Measurements from ENCODE around the gene PLTP.

Gene PLTP

DNA sequence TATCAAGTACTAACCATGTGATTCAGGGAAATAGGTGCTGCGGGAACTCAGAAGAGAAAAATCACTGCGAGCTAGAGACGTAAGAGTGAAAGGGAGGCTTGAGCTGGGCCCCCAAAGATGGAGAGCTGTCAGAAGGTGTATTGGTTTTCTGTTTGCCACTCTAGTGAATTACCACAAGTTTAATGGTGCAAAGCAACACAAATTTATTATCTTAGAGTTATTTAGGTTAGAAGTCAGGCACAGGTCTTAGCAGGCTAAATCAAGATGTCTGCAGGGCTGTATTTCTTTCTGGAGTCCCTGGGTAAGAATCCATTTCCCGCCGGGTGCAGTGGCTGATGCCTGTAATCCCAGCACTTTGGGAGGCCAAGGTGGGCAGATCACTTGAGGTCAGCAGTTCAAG is 52.0 kb downstream of the PLTP start:
- H3K27me3 ChIP-seq (ENCODE audit: control insufficient read depth in 2 of 2, insufficient read depth in 2 of 2, low read length in 2 of 2): no peaks in the 10 kb centered on the region
- no peaks in the 10 kb centered on the region for H3K9me3 ChIP-seq (ENCODE audit: control insufficient read depth in 2 of 2, low read length in 2 of 2)
- H3K4me3 ChIP-seq (ENCODE audit: low read length in 2 of 2): no peak overlapping the region
- H3K36me3 ChIP-seq (ENCODE audit: control insufficient read depth in 2 of 2, insufficient read depth in 2 of 2, low read length in 2 of 2): peaks cover 0 to 2% of the 10 kb centered on the region in 2 donors
- H3K4me1 ChIP-seq (ENCODE audit: control insufficient read depth in 2 of 2, insufficient read depth in 2 of 2, low read length in 2 of 2): peaks cover 24 to 27% of the 10 kb centered on the region in 2 donors
- no peak overlapping the region for H3K27ac ChIP-seq (ENCODE audit: low read depth in 2 of 2, low read length in 2 of 2)
- H3K9ac ChIP-seq (ENCODE audit: low read depth in 1 of 2, low read length in 2 of 2): no peak overlapping the region

DNA sequence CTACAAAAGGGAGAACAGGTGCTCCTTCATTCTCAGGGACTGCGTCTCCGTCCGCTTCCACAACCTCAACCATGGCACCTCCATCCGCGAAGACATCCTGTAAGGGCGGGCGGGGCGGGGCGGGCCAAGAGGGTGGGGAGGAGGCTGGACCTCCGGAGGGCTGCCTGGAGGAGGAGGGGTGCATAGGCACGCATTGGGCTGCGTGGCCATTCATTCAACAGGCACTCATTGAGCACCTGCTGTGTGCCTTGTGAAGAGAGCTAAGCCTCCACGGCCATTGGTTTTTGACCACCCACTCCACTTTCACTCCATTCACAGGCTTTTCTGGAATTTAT is 54.1 kb downstream of the PLTP start:
- Histone ChIP-seq H3K36me3 (ENCODE audit: control insufficient read depth in 2 of 2, insufficient read depth in 2 of 2, low read length in 2 of 2) (peaks cover 2 to 11% of the 10 kb centered on the region in 2 donors), H3K27ac (ENCODE audit: low read depth in 2 of 2, low read length in 2 of 2) (peak overlapping the region; percentile 83 to 91), H3K4me3 (ENCODE audit: low read length in 2 of 2) (peak overlapping the region; percentile 95 to 96), H3K27me3 (ENCODE audit: control insufficient read depth in 2 of 2, insufficient read depth in 2 of 2, low read length in 2 of 2) (no peaks in the 10 kb centered on the region), H3K9ac (ENCODE audit: low read depth in 1 of 2, low read length in 2 of 2) (peak overlapping the region; percentile 75 to 83), H3K9me3 (ENCODE audit: control insufficient read depth in 2 of 2, low read length in 2 of 2) (no peaks in the 10 kb centered on the region), H3K4me1 (ENCODE audit: control insufficient read depth in 2 of 2, insufficient read depth in 2 of 2, low read length in 2 of 2) (peaks cover 23 to 29% of the 10 kb centered on the region in 2 donors)

DNA sequence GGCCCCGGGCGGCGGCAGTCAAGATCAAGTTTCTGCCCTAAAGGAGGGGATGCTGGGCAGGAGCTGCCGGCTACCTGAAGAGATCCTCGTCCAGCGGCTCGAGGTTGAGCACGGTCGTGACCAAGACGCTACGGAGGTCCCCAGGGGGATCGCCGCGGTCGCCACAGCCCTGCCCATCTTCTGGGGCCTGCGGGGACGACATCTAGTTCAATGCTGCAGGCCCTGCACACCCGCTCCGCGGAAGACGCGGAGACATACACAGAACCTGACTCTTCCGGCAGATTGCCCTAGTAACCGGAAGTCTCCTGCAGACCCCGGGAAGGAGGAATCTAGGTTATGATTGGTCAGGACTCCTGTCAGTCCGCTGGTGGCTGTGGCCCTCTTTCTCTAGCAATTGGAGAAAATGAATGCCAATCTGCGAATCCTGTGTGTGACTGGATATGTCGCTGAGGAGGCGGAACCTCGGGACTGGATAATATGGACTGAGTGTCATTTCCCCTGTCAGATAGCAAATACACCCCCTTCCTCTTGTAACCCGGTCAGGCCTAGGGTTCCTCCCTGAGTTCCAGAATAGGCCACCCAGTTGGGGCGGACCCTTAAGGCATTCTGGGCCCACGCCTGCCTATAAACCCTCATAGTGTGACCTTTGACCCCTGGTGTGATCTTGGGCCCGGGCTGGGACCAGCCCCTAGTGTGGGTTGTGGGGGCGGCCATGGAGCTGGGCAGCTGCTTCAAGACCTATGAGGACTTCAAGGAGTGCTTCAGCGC is 54.7 kb downstream of the PLTP start, which contains the start of the genes ACOT8 and ZSWIM3:
Gene ACOT8, minus strand, starts transcription at position 279 of the 768 bp plus-strand sequence. Its CDS starts 77 bp downstream, at position 202.
Gene ZSWIM3, plus strand, starts transcription at position 501 of the 768 bp plus-strand sequence. Its CDS starts 212 bp downstream, at position 713.
- no peaks in the 10 kb centered on the region for H3K9me3 ChIP-seq (ENCODE audit: control insufficient read depth in 2 of 2, low read length in 2 of 2)
- peak within 1 kb of the TSS; percentile 95 to 96 for H3K4me3 ChIP-seq (ENCODE audit: low read length in 2 of 2)
- H3K27me3 ChIP-seq (ENCODE audit: control insufficient read depth in 2 of 2, insufficient read depth in 2 of 2, low read length in 2 of 2): no peaks in the 10 kb centered on the region
- H3K36me3 ChIP-seq (ENCODE audit: control insufficient read depth in 2 of 2, insufficient read depth in 2 of 2, low read length in 2 of 2): peaks cover 2 to 11% of the 10 kb centered on the region in 2 donors
- H3K27ac ChIP-seq (ENCODE audit: low read depth in 2 of 2, low read length in 2 of 2): peak within 1 kb of the TSS; percentile 83 to 91
- H3K4me1 ChIP-seq (ENCODE audit: control insufficient read depth in 2 of 2, insufficient read depth in 2 of 2, low read length in 2 of 2): peaks cover 23 to 29% of the 10 kb centered on the region in 2 donors
- H3K9ac ChIP-seq (ENCODE audit: low read depth in 1 of 2, low read length in 2 of 2): peak within 1 kb of the TSS; percentile 84 to 91

DNA sequence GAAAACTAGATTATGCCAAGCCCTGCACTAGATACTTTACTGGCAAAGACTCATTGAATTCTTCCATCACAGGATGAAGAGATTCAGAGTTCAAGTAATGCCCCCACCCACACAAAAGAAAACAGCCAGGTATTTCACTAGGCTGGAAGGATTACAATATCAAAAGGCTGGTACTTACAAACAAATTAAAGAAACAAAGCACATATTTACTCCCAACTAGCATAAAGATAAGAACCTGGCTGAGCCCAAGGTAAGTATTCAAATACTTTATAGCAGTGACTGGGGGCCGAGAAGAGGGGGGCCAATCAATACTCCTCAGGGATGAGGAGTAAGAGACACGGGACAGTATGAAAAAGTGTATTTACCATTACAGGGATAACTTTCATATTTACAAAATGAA is 58.5 kb downstream of the PLTP start:
- peaks cover 19 to 20% of the 10 kb centered on the region in 2 donors for H3K36me3 ChIP-seq (ENCODE audit: control insufficient read depth in 2 of 2, insufficient read depth in 2 of 2, low read length in 2 of 2)
- H3K27me3 ChIP-seq (ENCODE audit: control insufficient read depth in 2 of 2, insufficient read depth in 2 of 2, low read length in 2 of 2): no peaks in the 10 kb centered on the region
- no peak overlapping the region for H3K4me3 ChIP-seq (ENCODE audit: low read length in 2 of 2)
- H3K4me1 ChIP-seq (ENCODE audit: control insufficient read depth in 2 of 2, insufficient read depth in 2 of 2, low read length in 2 of 2): peaks cover 16 to 21% of the 10 kb centered on the region in 2 donors
- no peaks in the 10 kb centered on the region for H3K9me3 ChIP-seq (ENCODE audit: control insufficient read depth in 2 of 2, low read length in 2 of 2)
- no peak overlapping the region for H3K27ac ChIP-seq (ENCODE audit: low read depth in 2 of 2, low read length in 2 of 2)
- H3K9ac ChIP-seq (ENCODE audit: low read depth in 1 of 2, low read length in 2 of 2): no peak overlapping the region

DNA sequence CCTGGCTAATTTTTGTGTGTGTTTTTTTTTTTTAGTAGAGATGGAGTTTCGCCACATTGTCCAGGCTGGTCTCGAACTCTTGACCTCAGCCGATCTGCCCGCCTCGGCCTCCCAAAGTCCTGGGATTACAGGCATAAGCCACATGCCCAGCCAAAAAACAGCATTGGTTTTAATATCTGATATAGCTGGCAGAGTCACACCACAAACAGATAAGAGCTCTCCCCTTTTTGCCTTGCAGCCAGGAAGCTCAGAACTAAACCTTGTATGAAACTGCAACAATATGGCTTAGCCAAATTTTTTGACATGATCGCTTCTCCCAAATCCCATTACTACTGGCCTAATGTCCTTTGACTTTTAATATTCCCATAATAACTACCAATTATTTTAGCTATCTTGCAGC is 59.6 kb downstream of the PLTP start:
- no peak overlapping the region for H3K4me3 ChIP-seq (ENCODE audit: low read length in 2 of 2)
- no peaks in the 10 kb centered on the region for H3K9me3 ChIP-seq (ENCODE audit: control insufficient read depth in 2 of 2, low read length in 2 of 2)
- no peaks in the 10 kb centered on the region for H3K27me3 ChIP-seq (ENCODE audit: control insufficient read depth in 2 of 2, insufficient read depth in 2 of 2, low read length in 2 of 2)
- no peak overlapping the region for H3K27ac ChIP-seq (ENCODE audit: low read depth in 2 of 2, low read length in 2 of 2)
- peaks cover 22 to 26% of the 10 kb centered on the region in 2 donors for H3K36me3 ChIP-seq (ENCODE audit: control insufficient read depth in 2 of 2, insufficient read depth in 2 of 2, low read length in 2 of 2)
- peaks cover 11 to 18% of the 10 kb centered on the region in 2 donors for H3K4me1 ChIP-seq (ENCODE audit: control insufficient read depth in 2 of 2, insufficient read depth in 2 of 2, low read length in 2 of 2)
- H3K9ac ChIP-seq (ENCODE audit: low read depth in 1 of 2, low read length in 2 of 2): no peak overlapping the region

DNA sequence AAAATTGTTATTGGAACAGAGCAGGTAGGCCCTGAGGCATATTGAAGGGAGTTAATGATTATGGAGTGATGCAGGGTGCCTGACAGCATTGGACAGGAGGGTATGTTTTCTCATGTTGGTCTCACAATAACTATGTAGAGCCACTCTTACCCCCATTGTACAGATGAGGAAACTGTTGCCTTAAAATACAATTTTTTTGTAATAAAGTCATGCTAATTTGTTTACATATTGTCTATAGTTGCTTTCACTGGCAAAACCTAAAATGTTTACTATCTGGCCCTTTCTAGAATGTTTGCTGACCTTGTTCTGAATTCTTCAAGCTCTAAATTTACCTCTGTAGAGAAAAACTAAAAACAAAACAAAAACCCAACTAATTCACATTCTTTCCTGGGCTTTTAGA is 60.5 kb downstream of the PLTP start:
- no peak overlapping the region for H3K4me3 ChIP-seq (ENCODE audit: low read length in 2 of 2)
- no peak overlapping the region for H3K27ac ChIP-seq (ENCODE audit: low read depth in 2 of 2, low read length in 2 of 2)
- no peak overlapping the region for H3K9ac ChIP-seq (ENCODE audit: low read depth in 1 of 2, low read length in 2 of 2)
- peaks cover 24 to 32% of the 10 kb centered on the region in 2 donors for H3K36me3 ChIP-seq (ENCODE audit: control insufficient read depth in 2 of 2, insufficient read depth in 2 of 2, low read length in 2 of 2)
- no peaks in the 10 kb centered on the region for H3K27me3 ChIP-seq (ENCODE audit: control insufficient read depth in 2 of 2, insufficient read depth in 2 of 2, low read length in 2 of 2)
- H3K4me1 ChIP-seq (ENCODE audit: control insufficient read depth in 2 of 2, insufficient read depth in 2 of 2, low read length in 2 of 2): peaks cover 11 to 15% of the 10 kb centered on the region in 2 donors
- no peaks in the 10 kb centered on the region for H3K9me3 ChIP-seq (ENCODE audit: control insufficient read depth in 2 of 2, low read length in 2 of 2)

DNA sequence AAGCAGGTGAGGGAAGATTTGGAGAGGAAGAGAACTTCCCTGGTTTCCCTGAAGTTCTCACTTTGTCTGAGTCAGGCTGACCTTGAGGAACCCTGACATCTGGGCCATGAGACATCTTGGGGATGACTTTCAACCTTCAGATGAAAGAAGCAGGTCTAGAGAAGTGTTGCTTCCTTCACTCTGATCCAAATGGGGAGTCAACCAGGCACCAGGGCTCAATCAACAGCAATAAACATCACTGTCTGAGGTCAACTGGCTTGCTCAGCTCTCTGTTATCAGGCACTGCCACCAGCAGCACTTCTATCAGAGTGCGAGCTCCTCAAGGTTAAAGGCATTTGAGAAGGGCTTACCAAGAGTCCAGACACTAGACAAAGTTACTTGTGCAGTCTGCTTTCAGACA is 61.0 kb downstream of the PLTP start:
- H3K27ac ChIP-seq (ENCODE audit: low read depth in 2 of 2, low read length in 2 of 2): no peak overlapping the region
- H3K36me3 ChIP-seq (ENCODE audit: control insufficient read depth in 2 of 2, insufficient read depth in 2 of 2, low read length in 2 of 2): peaks cover 29 to 36% of the 10 kb centered on the region in 2 donors
- H3K4me3 ChIP-seq (ENCODE audit: low read length in 2 of 2): no peak overlapping the region
- H3K27me3 ChIP-seq (ENCODE audit: control insufficient read depth in 2 of 2, insufficient read depth in 2 of 2, low read length in 2 of 2): no peaks in the 10 kb centered on the region
- H3K9ac ChIP-seq (ENCODE audit: low read depth in 1 of 2, low read length in 2 of 2): no peak overlapping the region
- H3K9me3 ChIP-seq (ENCODE audit: control insufficient read depth in 2 of 2, low read length in 2 of 2): no peaks in the 10 kb centered on the region
- peaks cover 9 to 10% of the 10 kb centered on the region in 2 donors for H3K4me1 ChIP-seq (ENCODE audit: control insufficient read depth in 2 of 2, insufficient read depth in 2 of 2, low read length in 2 of 2)

DNA sequence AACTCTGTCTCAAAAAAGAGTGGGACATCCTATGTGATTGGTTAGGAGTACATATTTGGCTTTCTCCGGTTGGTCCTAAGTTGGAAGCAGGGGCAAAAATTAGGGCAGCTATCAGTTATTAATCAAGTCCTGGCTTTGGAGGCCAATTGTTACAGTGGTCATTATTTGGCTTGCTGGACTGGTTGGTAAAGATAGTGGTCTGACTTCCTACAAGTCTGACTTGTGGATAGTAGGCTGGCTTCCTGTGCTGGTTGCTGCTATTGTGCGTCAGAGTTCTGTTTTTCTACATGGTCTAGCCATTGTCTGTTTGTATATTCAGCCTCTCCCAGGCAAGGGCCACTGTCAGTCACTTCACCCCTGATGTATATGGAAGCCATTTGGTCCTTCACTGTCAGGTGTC is 61.7 kb downstream of the PLTP start:
- Histone ChIP-seq H3K36me3 (ENCODE audit: control insufficient read depth in 2 of 2, insufficient read depth in 2 of 2, low read length in 2 of 2) (peaks cover 32 to 41% of the 10 kb centered on the region in 2 donors), H3K4me3 (ENCODE audit: low read length in 2 of 2) (no peak overlapping the region)

DNA sequence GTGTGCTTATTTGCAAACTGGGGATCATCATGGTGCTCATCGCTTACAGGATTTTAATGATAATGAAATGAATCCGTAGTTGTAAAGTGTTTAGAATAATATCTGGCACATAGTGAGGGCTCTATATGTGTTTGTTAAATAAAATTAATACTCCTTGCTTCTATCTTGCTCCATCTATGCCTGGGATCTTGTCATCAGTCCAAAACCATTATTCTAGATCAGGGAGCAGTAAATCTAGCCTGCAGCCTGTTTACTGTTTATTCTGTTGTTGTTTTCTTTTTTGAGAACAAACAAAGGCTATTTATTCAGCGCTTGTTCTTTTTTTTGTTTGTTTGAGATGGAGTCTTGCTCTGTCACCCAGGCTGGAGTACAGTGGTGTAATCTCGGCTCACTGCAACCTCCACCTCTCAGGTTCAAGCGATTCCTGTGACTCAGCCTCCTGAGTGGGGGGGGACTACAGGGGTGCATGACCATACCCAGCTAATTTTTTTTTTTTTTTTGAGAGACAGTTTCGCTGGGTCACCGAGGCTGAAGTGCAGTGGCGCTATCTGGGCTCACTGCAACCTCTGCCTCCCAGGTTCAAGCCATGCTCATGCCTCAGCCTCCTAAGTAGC is 62.9 kb downstream of the PLTP start:
- H3K27ac ChIP-seq (ENCODE audit: low read depth in 2 of 2, low read length in 2 of 2): no peak overlapping the region
- H3K4me3 ChIP-seq (ENCODE audit: low read length in 2 of 2): no peak overlapping the region

More for the DNA sequence above, 61.7 kb downstream of the PLTP start:
- Histone ChIP-seq H3K4me1 (ENCODE audit: control insufficient read depth in 2 of 2, insufficient read depth in 2 of 2, low read length in 2 of 2) (peaks cover 6% of the 10 kb centered on the region in 2 donors), H3K9ac (ENCODE audit: low read depth in 1 of 2, low read length in 2 of 2) (no peak overlapping the region), H3K27me3 (ENCODE audit: control insufficient read depth in 2 of 2, insufficient read depth in 2 of 2, low read length in 2 of 2) (no peaks in the 10 kb centered on the region), H3K27ac (ENCODE audit: low read depth in 2 of 2, low read length in 2 of 2) (no peak overlapping the region), H3K9me3 (ENCODE audit: control insufficient read depth in 2 of 2, low read length in 2 of 2) (no peaks in the 10 kb centered on the region)

More for the DNA sequence above, 62.9 kb downstream of the PLTP start:
- no peaks in the 10 kb centered on the region for H3K9me3 ChIP-seq (ENCODE audit: control insufficient read depth in 2 of 2, low read length in 2 of 2)
- H3K9ac ChIP-seq (ENCODE audit: low read depth in 1 of 2, low read length in 2 of 2): no peak overlapping the region
- no peaks in the 10 kb centered on the region for H3K27me3 ChIP-seq (ENCODE audit: control insufficient read depth in 2 of 2, insufficient read depth in 2 of 2, low read length in 2 of 2)
- H3K4me1 ChIP-seq (ENCODE audit: control insufficient read depth in 2 of 2, insufficient read depth in 2 of 2, low read length in 2 of 2): no peaks in the 10 kb centered on the region
- H3K36me3 ChIP-seq (ENCODE audit: control insufficient read depth in 2 of 2, insufficient read depth in 2 of 2, low read length in 2 of 2): peaks cover 41 to 43% of the 10 kb centered on the region in 2 donors
